Measurements from ENCODE around the gene SLC12A7.

Gene SLC12A7

DNA sequence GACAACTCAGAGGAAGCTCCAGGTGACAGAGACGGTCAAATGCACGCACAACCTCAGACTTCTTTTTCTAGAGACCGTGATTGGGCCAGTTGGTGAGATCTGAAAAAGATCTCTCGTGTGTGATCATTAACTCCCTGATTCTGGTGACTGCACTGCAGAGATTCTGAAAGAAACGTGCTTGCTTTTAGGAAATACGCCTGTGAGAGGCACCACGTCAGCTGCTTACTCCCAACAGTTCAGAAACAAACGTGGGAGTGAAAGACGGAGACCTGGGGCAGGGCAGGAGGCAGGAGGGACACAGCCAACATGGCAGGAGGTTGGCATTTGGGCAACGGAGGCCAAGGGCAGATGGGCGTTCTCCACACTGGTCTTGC, 15.9 kb downstream of the SLC12A7 start:
- Mint-ChIP-seq H3K27me3 (ENCODE audit: low read depth) (no peaks in the 10 kb centered on the region), H3K36me3 (ENCODE audit: low read depth) (peaks cover 11% of the 10 kb centered on the region), H3K4me1 (ENCODE audit: low read depth) (no peaks in the 10 kb centered on the region), H3K4me3 (no peak overlapping the region), H3K9me3 (no peaks in the 10 kb centered on the region), H3K27ac (no peak overlapping the region)
- no peak for DNase-seq (ENCODE audit: low spot score)

DNA sequence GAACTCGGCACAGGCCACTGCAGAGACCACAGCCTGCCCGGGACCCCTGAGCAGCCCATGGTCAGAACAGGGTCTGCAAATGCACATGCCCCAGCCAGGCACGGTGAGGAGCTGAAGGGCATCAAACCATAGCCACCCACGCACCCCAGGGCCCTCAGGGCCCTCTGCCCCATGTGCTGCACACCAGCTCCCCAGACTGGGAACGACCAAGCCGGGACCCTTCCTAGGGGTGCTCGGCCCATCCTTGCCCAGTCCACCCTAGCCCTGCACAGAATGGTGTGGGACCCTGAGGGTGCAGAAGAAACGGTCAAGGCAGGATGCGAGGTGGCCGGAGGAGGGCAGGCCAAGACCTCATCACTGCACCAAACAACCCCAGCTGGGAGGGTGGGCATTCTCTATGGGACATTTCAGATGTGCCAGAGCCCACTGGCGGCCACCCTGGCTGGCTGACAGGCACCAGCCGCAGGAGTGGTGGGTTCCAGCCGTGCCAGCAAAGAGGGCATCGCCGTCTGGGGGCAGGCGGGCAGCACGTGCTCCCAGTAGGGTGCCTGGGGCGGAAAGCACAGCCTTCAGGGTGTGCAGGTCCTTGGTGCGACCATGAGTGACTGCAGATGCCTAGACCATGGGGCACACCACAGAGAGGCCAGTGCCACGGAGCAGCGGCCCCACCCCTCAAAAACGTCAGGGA, 16.4 kb downstream of the SLC12A7 start:
- H3K27ac Mint-ChIP-seq = no peak overlapping the region
- DNase-seq (ENCODE audit: low spot score) = no peak
- H3K4me1 Mint-ChIP-seq (ENCODE audit: low read depth) = no peaks in the 10 kb centered on the region
- H3K4me3 Mint-ChIP-seq = no peak overlapping the region
- H3K27me3 Mint-ChIP-seq (ENCODE audit: low read depth) = no peaks in the 10 kb centered on the region
- no peaks in the 10 kb centered on the region for H3K9me3 Mint-ChIP-seq
- H3K36me3 Mint-ChIP-seq (ENCODE audit: low read depth) = peaks cover 11% of the 10 kb centered on the region

DNA sequence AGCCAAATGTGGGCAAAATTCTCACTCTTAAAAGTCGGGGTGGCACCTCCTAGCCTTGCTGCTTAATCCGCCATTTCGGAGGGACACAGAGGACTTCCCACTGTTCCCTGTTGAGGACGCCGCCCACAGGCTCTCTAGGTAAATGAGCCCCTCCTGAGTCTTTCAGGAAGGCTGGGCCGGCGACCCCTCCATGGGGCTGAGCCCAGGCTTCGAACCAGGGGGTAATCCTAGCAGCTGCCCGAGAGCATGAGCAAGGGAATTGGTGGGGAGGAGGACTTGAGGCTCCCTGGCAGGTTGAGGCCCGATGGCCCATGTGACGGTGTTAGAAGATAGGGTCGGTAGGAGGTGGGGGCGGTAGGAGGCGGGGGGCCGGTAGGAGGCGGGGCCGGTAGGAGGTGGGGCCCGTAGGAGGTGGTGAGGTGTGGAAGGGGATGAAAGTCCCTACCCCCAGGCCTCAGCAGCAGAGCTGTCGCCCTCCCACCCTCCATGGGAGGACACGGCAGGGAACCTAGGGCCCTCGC, 17.1 kb downstream of the SLC12A7 start:
- H3K36me3 Mint-ChIP-seq (ENCODE audit: low read depth) = peaks cover 19% of the 10 kb centered on the region
- H3K4me3 Mint-ChIP-seq = no peak overlapping the region
- no peak for DNase-seq (ENCODE audit: low spot score)
- no peak overlapping the region for H3K27ac Mint-ChIP-seq
- no peaks in the 10 kb centered on the region for H3K27me3 Mint-ChIP-seq (ENCODE audit: low read depth)
- H3K9me3 Mint-ChIP-seq = no peaks in the 10 kb centered on the region
- H3K4me1 Mint-ChIP-seq (ENCODE audit: low read depth) = no peaks in the 10 kb centered on the region

DNA sequence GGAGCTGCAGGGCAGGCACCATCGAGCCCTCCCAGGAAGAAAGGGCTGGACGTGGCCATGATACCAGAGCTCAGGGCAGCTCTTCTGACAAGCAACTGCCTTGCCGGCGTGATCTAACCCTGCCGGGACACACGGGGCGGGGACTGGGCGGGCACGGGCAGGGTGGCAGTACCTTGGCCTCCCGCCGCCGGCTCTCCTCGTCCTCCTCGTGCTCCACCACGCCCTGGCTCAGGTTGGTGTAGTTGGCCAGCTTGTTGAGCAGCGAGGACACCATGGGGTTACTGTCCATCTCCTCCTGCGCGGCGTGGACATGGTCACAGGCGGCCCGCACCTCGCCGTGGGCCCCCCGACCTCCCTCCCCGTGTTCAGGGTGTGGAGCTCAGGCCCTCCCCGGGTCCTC, 18.5 kb downstream of the SLC12A7 start:
- Mint-ChIP-seq H3K4me3 (no peak overlapping the region), H3K4me1 (ENCODE audit: low read depth) (no peaks in the 10 kb centered on the region), H3K9me3 (no peaks in the 10 kb centered on the region), H3K36me3 (ENCODE audit: low read depth) (peaks cover 21% of the 10 kb centered on the region), H3K27me3 (ENCODE audit: low read depth) (no peaks in the 10 kb centered on the region), H3K27ac (no peak overlapping the region)
- DNase-seq (ENCODE audit: low spot score) = no peak

DNA sequence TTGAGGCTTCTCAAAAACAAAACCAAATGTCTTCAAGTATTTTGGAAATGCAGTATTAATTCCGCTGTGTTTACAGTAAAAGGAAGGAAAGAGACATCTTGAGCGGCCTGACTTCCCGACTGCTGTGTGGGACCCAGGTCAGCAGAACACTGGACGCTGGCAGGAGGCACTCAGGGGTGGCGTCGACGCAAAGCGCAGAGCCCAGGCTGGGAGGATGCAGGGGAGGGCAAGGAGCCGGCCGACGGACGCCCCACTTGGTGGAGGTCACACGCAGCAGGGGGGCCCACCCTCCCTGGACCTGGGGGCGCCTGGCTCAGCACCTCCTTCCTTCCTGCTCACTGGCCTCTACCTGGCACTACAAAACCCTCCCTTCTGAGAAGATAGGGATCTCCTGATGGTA, 19.7 kb downstream of the SLC12A7 start:
- Mint-ChIP-seq H3K27ac (no peak overlapping the region), H3K36me3 (ENCODE audit: low read depth) (peaks cover 18% of the 10 kb centered on the region), H3K27me3 (ENCODE audit: low read depth) (no peaks in the 10 kb centered on the region), H3K9me3 (no peaks in the 10 kb centered on the region), H3K4me3 (no peak overlapping the region), H3K4me1 (ENCODE audit: low read depth) (no peaks in the 10 kb centered on the region)
- DNase-seq (ENCODE audit: low spot score) = no peak

DNA sequence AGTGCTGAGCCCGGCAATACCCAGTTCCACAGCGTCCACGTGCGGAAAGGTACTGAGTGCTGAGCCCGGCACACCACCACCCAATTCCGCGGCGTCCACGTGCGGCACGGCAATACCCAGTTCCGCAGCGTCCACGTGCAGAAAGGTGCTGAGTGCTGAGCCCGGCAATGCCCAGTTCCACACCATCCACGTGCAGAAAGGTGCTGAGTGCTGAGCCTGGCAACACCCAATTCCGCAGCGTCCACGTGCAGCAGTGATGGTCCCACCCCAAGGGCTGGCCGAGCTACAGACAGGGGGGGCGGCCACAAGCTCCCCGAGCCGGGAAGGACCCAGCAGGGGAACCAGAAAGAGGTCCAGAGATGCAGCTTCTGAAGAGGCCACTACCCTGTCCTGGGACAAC, 20.2 kb downstream of the SLC12A7 start:
- no peaks in the 10 kb centered on the region for H3K27me3 Mint-ChIP-seq (ENCODE audit: low read depth)
- no peaks in the 10 kb centered on the region for H3K9me3 Mint-ChIP-seq
- H3K4me3 Mint-ChIP-seq = no peak overlapping the region
- H3K27ac Mint-ChIP-seq = no peak overlapping the region
- H3K36me3 Mint-ChIP-seq (ENCODE audit: low read depth) = peaks cover 15% of the 10 kb centered on the region
- no peak for DNase-seq (ENCODE audit: low spot score)
- H3K4me1 Mint-ChIP-seq (ENCODE audit: low read depth) = no peaks in the 10 kb centered on the region

DNA sequence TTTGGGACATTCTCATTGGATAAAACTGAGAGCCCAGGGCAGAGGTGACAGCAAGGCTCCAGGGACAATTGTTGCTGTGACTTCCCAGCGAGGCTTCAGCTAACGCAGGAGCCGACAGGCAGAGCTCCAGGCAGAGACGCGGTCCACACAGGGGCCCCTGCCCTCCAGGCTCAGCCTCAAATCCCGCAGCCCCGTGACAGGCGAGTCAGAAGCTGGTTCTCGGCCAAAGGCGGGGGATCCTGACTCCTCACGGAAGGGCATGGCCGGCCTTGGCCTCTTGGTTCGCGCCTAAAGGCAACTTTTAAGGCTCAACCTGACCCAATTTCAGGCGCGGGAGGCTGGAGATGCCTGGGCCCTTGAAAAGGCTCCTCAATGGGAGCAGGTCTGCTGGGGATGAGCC, 21.3 kb downstream of the SLC12A7 start:
- Mint-ChIP-seq H3K9me3 (no peaks in the 10 kb centered on the region), H3K27me3 (ENCODE audit: low read depth) (no peaks in the 10 kb centered on the region), H3K4me3 (no peak overlapping the region), H3K36me3 (ENCODE audit: low read depth) (peaks cover 20% of the 10 kb centered on the region), H3K4me1 (ENCODE audit: low read depth) (no peaks in the 10 kb centered on the region), H3K27ac (no peak overlapping the region)
- no peak for DNase-seq (ENCODE audit: low spot score)

DNA sequence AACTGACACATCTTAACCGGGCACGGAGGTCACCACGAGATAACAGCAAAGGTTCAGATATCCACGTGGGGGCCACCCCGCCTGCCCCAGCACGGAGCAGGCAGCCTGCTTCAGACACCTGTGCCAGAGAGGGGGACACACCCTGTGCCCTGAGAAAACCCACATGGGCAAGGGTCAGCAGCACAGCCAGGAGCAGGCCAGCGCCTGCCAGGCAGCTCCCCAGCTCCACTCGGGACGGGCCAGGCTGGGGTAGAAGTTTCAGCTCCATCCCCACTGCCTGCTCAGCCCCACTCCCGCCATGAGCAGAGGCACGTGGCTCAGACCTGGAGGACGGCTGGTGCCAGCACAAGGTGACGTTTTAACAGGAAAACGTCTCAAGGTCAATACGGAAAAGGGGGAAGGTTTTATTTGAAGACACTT, 22.2 kb downstream of the SLC12A7 start:
- no peaks in the 10 kb centered on the region for H3K27me3 Mint-ChIP-seq (ENCODE audit: low read depth)
- H3K4me3 Mint-ChIP-seq = no peak overlapping the region
- no peak overlapping the region for H3K27ac Mint-ChIP-seq
- no peak for DNase-seq (ENCODE audit: low spot score)
- peaks cover 24% of the 10 kb centered on the region for H3K36me3 Mint-ChIP-seq (ENCODE audit: low read depth)
- H3K9me3 Mint-ChIP-seq = no peaks in the 10 kb centered on the region
- H3K4me1 Mint-ChIP-seq (ENCODE audit: low read depth) = no peaks in the 10 kb centered on the region

DNA sequence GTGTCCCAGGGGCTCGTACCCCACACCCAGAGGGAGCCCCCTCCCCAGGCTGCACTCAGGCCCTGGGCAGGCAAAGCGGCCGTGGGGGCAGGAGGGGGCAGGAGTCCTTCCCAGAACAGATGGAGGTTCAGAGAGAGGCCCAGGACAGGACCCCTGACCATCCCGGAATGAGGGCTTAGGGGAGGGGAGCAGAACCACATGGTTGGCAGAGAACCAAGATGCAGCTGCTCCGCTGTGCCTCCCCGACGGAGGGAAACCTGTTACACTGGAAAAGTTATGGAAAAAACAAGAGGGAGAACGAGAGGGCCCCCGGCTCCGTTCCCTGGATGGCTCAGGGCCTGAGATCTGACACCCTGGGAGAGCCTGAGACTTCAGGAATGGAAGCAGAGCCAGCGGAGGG, 22.7 kb downstream of the SLC12A7 start:
- Mint-ChIP-seq H3K27me3 (ENCODE audit: low read depth) (no peaks in the 10 kb centered on the region), H3K27ac (peak overlapping the region; percentile 26), H3K9me3 (no peaks in the 10 kb centered on the region), H3K36me3 (ENCODE audit: low read depth) (peaks cover 26% of the 10 kb centered on the region), H3K4me3 (no peak overlapping the region), H3K4me1 (ENCODE audit: low read depth) (no peaks in the 10 kb centered on the region)
- no peak for DNase-seq (ENCODE audit: low spot score)

DNA sequence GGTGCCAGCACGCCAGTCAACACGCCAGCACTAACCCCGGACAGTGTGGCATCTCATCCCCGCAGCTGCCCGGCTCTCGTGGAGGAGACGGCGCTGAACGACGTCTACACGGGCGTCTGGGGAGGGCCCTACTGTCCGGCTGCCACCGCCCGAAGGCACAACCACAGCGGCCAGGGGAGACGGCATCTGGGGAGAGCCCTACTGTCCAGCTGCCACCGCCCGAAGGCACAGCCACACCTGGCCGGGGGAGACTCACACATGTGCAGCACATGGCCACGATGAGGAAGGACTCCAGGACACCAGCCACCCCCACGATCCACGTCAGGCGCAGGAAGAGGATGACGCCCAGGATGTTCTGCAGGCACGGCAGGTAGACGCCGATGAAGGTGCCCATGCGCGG, 23.1 kb downstream of the SLC12A7 start:
- Mint-ChIP-seq H3K27me3 (ENCODE audit: low read depth) (no peaks in the 10 kb centered on the region), H3K27ac (no peak overlapping the region), H3K4me1 (ENCODE audit: low read depth) (no peaks in the 10 kb centered on the region), H3K4me3 (no peak overlapping the region), H3K36me3 (ENCODE audit: low read depth) (peaks cover 25% of the 10 kb centered on the region), H3K9me3 (no peaks in the 10 kb centered on the region)
- DNase-seq (ENCODE audit: low spot score) = no peak

DNA sequence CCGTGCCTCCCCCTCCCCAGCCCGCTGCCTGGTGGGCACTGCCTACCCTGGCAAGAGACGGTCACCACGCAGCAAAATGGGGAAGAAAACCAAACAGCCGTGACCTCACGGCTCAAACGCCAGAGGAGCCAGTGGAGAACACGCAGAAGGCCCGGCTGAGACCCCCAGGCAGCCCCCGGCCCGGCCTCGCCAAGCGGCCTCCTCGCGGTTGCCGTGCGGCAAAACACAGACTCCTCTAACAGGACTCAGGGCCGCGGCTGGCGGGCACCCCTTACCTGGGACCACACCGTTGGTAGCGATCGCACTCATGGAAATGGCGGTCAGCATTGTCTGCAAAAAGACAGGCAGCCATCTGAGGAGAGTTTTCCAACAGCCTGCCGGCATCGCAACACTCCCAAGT, 23.8 kb downstream of the SLC12A7 start:
- Mint-ChIP-seq H3K36me3 (ENCODE audit: low read depth) (peaks cover 30% of the 10 kb centered on the region), H3K27me3 (ENCODE audit: low read depth) (no peaks in the 10 kb centered on the region), H3K9me3 (no peaks in the 10 kb centered on the region), H3K27ac (no peak overlapping the region), H3K4me1 (ENCODE audit: low read depth) (no peaks in the 10 kb centered on the region), H3K4me3 (no peak overlapping the region)
- no peak for DNase-seq (ENCODE audit: low spot score)

DNA sequence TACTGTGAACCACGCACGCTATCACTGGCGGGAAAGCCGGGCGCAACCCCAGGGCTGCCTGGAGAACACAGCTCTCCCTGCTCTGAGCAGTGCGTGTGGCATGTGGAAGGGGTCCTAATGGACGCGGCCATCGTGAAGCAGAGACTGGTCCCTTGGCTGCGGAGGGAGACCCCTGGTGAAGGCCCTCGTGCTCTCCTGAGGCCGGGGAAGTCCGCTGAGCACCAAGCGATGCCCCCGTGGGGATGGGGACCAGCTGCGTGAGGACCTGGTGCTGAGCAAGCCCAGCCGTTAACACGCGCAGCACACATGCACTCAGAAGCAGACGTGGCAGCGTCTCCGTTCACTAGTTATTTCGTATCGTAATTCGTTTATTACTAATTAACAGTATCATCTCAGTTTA, 24.4 kb downstream of the SLC12A7 start:
- Mint-ChIP-seq H3K4me1 (ENCODE audit: low read depth) (no peaks in the 10 kb centered on the region), H3K36me3 (ENCODE audit: low read depth) (peaks cover 30% of the 10 kb centered on the region), H3K9me3 (no peaks in the 10 kb centered on the region), H3K27ac (no peak overlapping the region), H3K4me3 (no peak overlapping the region), H3K27me3 (ENCODE audit: low read depth) (no peaks in the 10 kb centered on the region)
- no peak for DNase-seq (ENCODE audit: low spot score)

DNA sequence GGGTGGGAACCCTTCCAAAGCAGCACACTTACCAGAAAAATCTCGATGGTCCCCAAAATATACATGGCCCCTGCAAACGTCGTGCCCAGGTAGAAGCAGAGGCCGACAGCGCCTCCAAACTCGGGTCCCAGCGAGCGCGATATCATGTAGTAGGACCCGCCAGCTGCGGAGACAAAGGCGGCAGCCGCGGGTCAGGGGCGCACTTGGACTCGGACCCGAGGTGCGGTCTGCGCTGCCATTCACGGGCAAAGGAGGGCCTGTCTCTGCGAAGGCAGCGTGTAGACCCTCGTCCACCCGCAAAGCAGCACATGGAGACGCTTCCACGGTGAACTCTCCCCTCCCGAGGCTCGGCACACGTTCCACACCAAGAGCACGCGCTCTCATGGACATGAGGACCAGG, 25.0 kb downstream of the SLC12A7 start:
- Mint-ChIP-seq H3K9me3 (no peaks in the 10 kb centered on the region), H3K4me1 (ENCODE audit: low read depth) (no peaks in the 10 kb centered on the region), H3K27me3 (ENCODE audit: low read depth) (no peaks in the 10 kb centered on the region), H3K27ac (no peak overlapping the region), H3K4me3 (no peak overlapping the region), H3K36me3 (ENCODE audit: low read depth) (peaks cover 27% of the 10 kb centered on the region)
- no peak for DNase-seq (ENCODE audit: low spot score)

DNA sequence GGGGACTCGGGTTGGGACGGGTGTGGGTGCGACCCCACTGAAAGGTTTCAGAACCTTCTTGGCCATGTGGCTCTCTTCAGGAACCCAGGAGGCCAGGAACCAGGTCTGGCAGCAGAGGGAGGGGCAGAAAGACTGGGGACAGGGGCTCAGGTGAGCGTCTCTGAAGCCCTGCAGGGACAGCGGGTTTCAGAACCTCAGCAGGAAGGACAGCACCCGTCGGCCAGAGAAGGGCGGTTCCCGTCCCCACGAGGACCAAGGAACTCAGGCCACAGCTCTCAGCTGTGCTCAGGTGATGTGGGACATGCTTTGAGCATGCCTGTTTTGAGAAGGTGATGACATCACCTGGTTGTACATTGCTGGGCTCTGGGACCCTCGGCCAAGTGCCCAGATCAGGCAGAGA, 25.7 kb downstream of the SLC12A7 start:
- Mint-ChIP-seq H3K27me3 (ENCODE audit: low read depth) (no peaks in the 10 kb centered on the region), H3K9me3 (no peaks in the 10 kb centered on the region), H3K4me1 (ENCODE audit: low read depth) (no peaks in the 10 kb centered on the region), H3K27ac (no peak overlapping the region), H3K36me3 (ENCODE audit: low read depth) (peaks cover 30% of the 10 kb centered on the region), H3K4me3 (no peak overlapping the region)
- DNase-seq (ENCODE audit: low spot score) = no peak

DNA sequence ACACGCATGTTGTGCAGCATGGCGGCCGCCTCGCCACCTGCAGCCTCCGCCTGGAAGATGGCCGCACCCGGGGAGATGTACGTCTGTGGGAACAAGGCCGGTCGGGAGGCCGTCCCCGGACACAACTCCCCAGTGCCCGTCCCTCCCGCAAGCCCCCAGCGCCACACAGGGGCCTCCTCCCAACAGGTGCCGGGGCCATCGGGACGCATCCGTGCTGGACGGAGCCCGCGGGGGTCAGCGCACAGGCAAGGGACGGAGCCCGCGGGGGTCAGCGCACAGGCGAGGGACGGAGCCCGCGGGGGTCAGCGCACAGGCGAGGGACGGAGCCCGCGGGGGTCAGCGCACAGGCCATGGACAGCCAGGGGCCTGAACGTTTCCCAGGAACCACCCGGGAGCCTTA, 26.5 kb downstream of the SLC12A7 start:
- no peak overlapping the region for H3K27ac Mint-ChIP-seq
- no peaks in the 10 kb centered on the region for H3K9me3 Mint-ChIP-seq
- DNase-seq (ENCODE audit: low spot score) = no peak
- H3K36me3 Mint-ChIP-seq (ENCODE audit: low read depth) = peaks cover 35% of the 10 kb centered on the region
- no peaks in the 10 kb centered on the region for H3K4me1 Mint-ChIP-seq (ENCODE audit: low read depth)
- no peak overlapping the region for H3K4me3 Mint-ChIP-seq
- no peaks in the 10 kb centered on the region for H3K27me3 Mint-ChIP-seq (ENCODE audit: low read depth)

Data from T-helper 2 cell treated with Interferon-gamma antibody and Interleukin-4, amounts not matched to agents 5 μg/mL and 100 μg/mL, for 36 hours (primary cell).